IPS-18a (cell line): ENCODE data around the gene FAF1.

Experiments used
- H3K27ac ChIP-seq: one replicate; pipeline ENCODE4 v1.5.1; 2013; ENCODE audit warnings: low read length
- H3K27me3 ChIP-seq: one replicate; pipeline ENCODE4 v1.6.1; 2013; ENCODE audit warnings: mild to moderate bottlenecking, low read length; ENCODE audit not compliant: control insufficient read depth, insufficient read depth
- H3K36me3 ChIP-seq: one replicate; pipeline ENCODE4 v1.6.1; 2013; ENCODE audit warnings: low read depth, low read length; ENCODE audit not compliant: control insufficient read depth
- H3K4me1 ChIP-seq: one replicate; pipeline ENCODE4 v1.6.1; 2013; ENCODE audit warnings: low read depth, low read length; ENCODE audit not compliant: control insufficient read depth
- H3K4me3 ChIP-seq: one replicate; pipeline ENCODE4 v1.5.1; 2013; ENCODE audit warnings: low read length
- H3K9ac ChIP-seq: one replicate; pipeline ENCODE4 v1.6.1; 2013; ENCODE audit warnings: mild to moderate bottlenecking, low read length, moderate library complexity
- H3K9me3 ChIP-seq: one replicate; pipeline ENCODE4 v1.6.1; 2013; ENCODE audit warnings: low read depth, low read length; ENCODE audit not compliant: control insufficient read depth

The FAF1 gene

DNA sequence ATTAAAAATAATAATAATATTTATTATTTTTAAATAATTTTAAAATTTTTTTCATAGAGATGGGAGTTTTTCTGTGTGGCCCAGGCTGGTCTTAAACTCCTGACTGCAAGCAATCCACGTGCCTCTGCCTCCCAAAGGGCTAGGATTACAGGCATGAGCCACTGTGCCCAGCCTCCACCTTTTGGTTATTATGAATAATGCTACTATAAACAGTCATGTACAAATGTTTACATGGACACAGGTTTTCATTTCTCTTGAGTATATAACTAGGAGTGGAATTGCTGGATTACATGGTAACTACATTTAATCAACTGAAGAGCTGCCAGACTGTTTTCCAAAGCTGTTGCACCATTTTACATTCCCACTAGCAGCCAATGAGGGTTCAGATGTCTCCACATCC, 433.6 kb downstream of the FAF1 start:
- no peaks in the 10 kb centered on the region for H3K36me3 ChIP-seq
- no peak overlapping the region for H3K27ac ChIP-seq
- no peaks in the 10 kb centered on the region for H3K27me3 ChIP-seq
- H3K9ac ChIP-seq, result no peak overlapping the region
- peaks cover 6% of the 10 kb centered on the region for H3K4me1 ChIP-seq
- H3K4me3 ChIP-seq, result no peak overlapping the region
- peaks cover 4% of the 10 kb centered on the region for H3K9me3 ChIP-seq

- peaks cover 4% of the 10 kb centered on the region for H3K9me3 ChIP-seq
- no peak overlapping the region for H3K9ac ChIP-seq
- no peak overlapping the region for H3K27ac ChIP-seq
- H3K36me3 ChIP-seq, result no peaks in the 10 kb centered on the region
- H3K4me3 ChIP-seq, result no peak overlapping the region
- H3K4me1 ChIP-seq, result no peaks in the 10 kb centered on the region
- H3K27me3 ChIP-seq, result no peaks in the 10 kb centered on the region
Observed at GRCh38 chr1:50523548-50523947, 436.5 kb downstream of the FAF1 start.

DNA sequence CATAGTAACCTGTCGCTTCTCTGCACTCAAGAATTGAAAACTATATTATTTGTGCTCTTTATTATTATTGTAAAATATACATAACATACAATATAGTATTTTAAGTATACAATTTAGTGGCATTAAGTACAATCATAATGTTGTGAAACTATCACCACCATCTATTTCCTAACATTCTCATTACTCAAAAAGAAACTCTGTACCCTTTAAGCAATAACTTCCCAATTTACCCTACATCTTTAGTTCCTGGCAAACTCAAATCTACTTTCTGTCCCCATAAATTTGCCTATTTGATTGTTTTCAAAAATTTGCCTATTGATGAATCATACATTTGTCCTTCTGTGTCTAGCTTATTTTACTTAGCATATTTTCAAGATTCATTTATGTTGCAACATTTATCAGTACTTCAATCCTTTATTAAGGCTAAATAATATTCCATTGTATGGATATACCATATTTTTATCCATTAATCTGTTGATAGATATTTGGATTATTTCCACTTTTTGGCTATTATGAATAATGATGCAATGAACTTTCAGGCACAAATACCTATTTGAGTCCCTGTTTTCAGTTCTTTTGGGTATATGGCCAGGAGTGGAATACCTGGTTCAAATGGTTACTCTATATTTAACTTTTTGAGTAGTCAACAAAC, 437.2 kb downstream of the FAF1 start:
- H3K9ac ChIP-seq, result no peak overlapping the region
- no peaks in the 10 kb centered on the region for H3K36me3 ChIP-seq
- H3K27ac ChIP-seq, result no peak overlapping the region
- peaks cover 4% of the 10 kb centered on the region for H3K9me3 ChIP-seq
- no peak overlapping the region for H3K4me3 ChIP-seq
- H3K27me3 ChIP-seq, result no peaks in the 10 kb centered on the region
- no peaks in the 10 kb centered on the region for H3K4me1 ChIP-seq

GRCh38 chr1:50521703-50522102, 438.4 kb downstream of the FAF1 start:
- Histone ChIP-seq H3K36me3 (no peaks in the 10 kb centered on the region), H3K27me3 (no peaks in the 10 kb centered on the region), H3K4me1 (no peaks in the 10 kb centered on the region), H3K27ac (no peak overlapping the region), H3K9me3 (peaks cover 4% of the 10 kb centered on the region), H3K9ac (no peak overlapping the region), H3K4me3 (no peak overlapping the region)

DNA sequence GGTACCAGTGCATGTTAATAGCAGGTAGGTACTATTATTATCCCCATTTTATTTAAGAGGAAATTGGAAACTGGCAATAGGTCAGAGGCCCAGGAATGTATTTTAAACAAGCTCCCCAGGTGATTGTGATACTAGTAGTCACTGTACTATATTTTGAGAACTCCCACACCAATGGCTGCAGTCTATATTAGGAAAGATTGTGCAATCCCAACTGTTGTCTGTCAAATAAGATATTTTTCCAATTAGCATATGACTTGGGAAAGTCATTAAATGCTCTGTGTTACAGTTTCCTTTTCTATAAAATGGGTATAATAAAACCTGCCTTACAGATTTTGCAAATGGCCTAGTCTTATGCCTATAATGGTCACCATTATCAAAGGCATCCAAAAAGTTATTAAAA, 442.6 kb downstream of the FAF1 start:
- Histone ChIP-seq H3K9ac (no peak overlapping the region), H3K4me3 (no peak overlapping the region), H3K4me1 (no peaks in the 10 kb centered on the region), H3K9me3 (no peaks in the 10 kb centered on the region), H3K27ac (no peak overlapping the region), H3K27me3 (no peaks in the 10 kb centered on the region), H3K36me3 (no peaks in the 10 kb centered on the region)

DNA sequence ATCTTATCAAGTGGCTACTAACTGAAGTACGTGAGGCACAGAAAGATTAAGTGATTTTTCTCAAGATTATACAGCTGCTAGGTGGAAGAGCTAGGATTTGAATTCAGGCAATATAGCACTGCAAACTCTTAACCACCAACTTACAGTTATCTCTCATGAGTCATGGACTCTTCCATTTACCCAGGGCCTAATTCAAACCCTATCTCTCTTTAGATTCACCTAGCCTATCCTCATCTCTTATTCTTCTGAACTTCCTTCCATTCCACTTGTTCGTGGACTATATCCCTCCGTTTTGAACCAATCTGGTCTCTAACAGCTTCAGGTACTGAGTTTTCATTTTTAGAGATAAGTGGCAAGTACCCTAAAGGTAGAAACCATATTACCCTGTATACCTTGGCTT, 444.0 kb downstream of the FAF1 start:
- H3K4me3 ChIP-seq, result no peak overlapping the region
- H3K36me3 ChIP-seq, result no peaks in the 10 kb centered on the region
- no peaks in the 10 kb centered on the region for H3K4me1 ChIP-seq
- H3K9ac ChIP-seq, result no peak overlapping the region
- H3K27ac ChIP-seq, result no peak overlapping the region
- no peaks in the 10 kb centered on the region for H3K27me3 ChIP-seq
- no peaks in the 10 kb centered on the region for H3K9me3 ChIP-seq

GRCh38 chr1:50508040-50508586, 452.0 kb downstream of the FAF1 start:
- Histone ChIP-seq H3K4me1 (no peaks in the 10 kb centered on the region), H3K36me3 (no peaks in the 10 kb centered on the region), H3K27ac (no peak overlapping the region), H3K4me3 (no peak overlapping the region), H3K9ac (no peak overlapping the region), H3K9me3 (peaks cover 6% of the 10 kb centered on the region), H3K27me3 (no peaks in the 10 kb centered on the region)

GRCh38 chr1:50505427-50505826, 454.6 kb downstream of the FAF1 start:
- H3K36me3 ChIP-seq, result no peaks in the 10 kb centered on the region
- no peaks in the 10 kb centered on the region for H3K4me1 ChIP-seq
- no peak overlapping the region for H3K9ac ChIP-seq
- H3K4me3 ChIP-seq, result no peak overlapping the region
- peaks cover 6% of the 10 kb centered on the region for H3K9me3 ChIP-seq
- H3K27ac ChIP-seq, result no peak overlapping the region
- H3K27me3 ChIP-seq, result no peaks in the 10 kb centered on the region

- H3K4me1 ChIP-seq, result no peaks in the 10 kb centered on the region
- H3K27me3 ChIP-seq, result no peaks in the 10 kb centered on the region
- no peaks in the 10 kb centered on the region for H3K36me3 ChIP-seq
- no peak overlapping the region for H3K4me3 ChIP-seq
- H3K27ac ChIP-seq, result no peak overlapping the region
- H3K9me3 ChIP-seq, result peaks cover 6% of the 10 kb centered on the region
- H3K9ac ChIP-seq, result no peak overlapping the region
Observed at GRCh38 chr1:50503515-50503914, 456.6 kb downstream of the FAF1 start.

DNA sequence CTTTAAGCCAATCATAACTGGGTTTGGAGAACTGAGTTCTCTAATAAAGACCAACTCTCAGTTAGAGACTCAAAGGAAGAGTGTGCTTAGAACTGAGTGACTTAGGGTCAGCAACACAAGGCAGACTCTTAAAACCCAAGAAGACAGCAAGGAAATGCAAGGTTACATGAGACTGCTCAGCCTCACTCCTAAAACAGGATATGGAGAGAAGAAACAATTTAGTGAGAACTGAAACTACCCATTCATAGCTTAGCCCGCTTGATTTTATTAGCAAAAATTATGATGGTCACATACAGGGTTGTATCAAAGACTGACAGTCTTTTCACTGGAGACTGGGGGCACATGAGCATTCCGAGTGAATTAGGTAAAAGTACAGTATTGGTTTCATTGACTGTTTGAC, 457.9 kb downstream of the FAF1 start:
- peaks cover 7% of the 10 kb centered on the region for H3K9me3 ChIP-seq
- H3K4me3 ChIP-seq, result no peak overlapping the region
- H3K27ac ChIP-seq, result no peak overlapping the region
- no peaks in the 10 kb centered on the region for H3K4me1 ChIP-seq
- no peak overlapping the region for H3K9ac ChIP-seq
- no peaks in the 10 kb centered on the region for H3K27me3 ChIP-seq
- no peaks in the 10 kb centered on the region for H3K36me3 ChIP-seq

GRCh38 chr1:50497007-50497406, 463.1 kb downstream of the FAF1 start:
- Histone ChIP-seq H3K9ac (no peak overlapping the region), H3K36me3 (no peaks in the 10 kb centered on the region), H3K27ac (no peak overlapping the region), H3K4me1 (no peaks in the 10 kb centered on the region), H3K9me3 (peaks cover 3% of the 10 kb centered on the region), H3K4me3 (no peak overlapping the region), H3K27me3 (no peaks in the 10 kb centered on the region)

GRCh38 chr1:50493710-50494109, 466.4 kb downstream of the FAF1 start:
- no peaks in the 10 kb centered on the region for H3K4me1 ChIP-seq
- H3K36me3 ChIP-seq, result no peaks in the 10 kb centered on the region
- no peaks in the 10 kb centered on the region for H3K27me3 ChIP-seq
- no peak overlapping the region for H3K4me3 ChIP-seq
- no peak overlapping the region for H3K9ac ChIP-seq
- H3K27ac ChIP-seq, result no peak overlapping the region
- H3K9me3 ChIP-seq, result peaks cover 3% of the 10 kb centered on the region
